GM19240 (cell line): ENCODE data around the gene TEX44.
"Not testable (repeated sequence)": the region's sequence is repeated elsewhere in the genome, so short reads cannot be mapped to it uniquely, and the experiment has no call there.

Experiments used
- DNase-seq: peaks from one replicate; pipeline ENCODE4 v3.0.0; 2011; ENCODE audit warnings: low spot score; ENCODE audit not compliant: insufficient read length

The TEX44 gene

DNA sequence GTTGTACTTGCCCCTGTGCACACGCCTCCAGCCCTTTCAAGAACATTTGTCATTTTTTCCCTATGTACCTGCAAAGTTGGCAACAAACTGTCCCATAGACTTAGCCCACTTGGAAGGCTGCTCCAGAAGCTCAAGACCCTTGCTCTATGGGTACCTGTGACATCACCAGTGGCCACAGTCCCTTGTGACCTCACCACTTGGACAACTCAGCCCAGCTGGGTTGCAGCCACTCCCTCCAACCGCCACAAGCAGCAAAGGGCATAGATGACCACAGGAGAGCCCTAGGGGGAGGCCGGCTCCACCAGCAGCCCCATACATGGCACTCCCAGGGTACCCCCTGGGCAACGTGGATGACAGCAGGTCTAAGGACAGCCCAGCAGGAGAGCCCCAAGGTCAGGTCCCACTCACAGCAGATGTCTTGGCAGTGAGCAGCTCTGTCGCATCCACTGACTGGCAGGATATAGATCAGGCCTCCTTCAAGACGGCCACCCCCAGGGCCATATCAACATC, at the start of gene TEX44:
TSS of gene TEX44 (plus strand) at position 229 of the 510 bp plus-strand sequence. CDS start at position 317, 88 bp downstream.
- no peak for DNase-seq

DNA sequence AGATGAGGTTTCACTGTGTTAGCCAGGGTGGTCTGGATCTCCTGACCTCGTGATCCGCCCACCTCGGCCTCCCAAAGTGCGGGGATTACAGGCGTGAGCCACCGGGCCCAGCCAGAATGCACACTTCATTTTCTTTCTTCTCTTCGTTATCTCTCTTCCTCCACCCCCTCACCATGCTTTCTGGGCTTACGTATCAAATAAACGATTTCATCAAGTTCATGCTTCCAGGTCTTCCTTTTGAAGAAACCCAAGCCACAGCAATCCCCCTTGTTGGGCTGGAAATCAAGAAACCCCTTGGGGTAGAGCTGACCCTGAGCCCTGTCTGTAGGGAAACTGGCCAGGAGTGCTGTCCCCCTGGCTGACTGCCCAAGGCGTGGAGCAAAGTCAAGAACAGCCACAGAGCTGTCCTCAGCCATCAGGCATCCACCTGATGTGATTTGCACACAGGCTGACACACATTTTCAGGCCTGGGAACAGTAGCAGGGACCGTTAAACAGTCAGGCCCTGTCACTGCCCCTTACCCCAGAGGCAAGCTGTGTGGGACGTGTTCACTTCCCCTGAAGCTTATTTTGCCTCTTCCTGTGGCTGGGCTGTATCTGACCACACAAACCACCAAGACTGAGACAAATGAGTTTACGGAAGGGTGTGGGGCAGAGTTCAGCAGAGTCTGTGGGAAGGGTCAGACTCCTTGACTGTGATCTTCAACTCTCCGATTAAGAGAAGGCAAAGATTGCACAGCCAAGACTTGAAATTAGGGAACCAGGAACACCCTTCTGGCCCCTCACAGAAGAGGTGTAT, 47.4 kb upstream of the TEX44 start:
- peak; percentile 81 for DNase-seq

DNA sequence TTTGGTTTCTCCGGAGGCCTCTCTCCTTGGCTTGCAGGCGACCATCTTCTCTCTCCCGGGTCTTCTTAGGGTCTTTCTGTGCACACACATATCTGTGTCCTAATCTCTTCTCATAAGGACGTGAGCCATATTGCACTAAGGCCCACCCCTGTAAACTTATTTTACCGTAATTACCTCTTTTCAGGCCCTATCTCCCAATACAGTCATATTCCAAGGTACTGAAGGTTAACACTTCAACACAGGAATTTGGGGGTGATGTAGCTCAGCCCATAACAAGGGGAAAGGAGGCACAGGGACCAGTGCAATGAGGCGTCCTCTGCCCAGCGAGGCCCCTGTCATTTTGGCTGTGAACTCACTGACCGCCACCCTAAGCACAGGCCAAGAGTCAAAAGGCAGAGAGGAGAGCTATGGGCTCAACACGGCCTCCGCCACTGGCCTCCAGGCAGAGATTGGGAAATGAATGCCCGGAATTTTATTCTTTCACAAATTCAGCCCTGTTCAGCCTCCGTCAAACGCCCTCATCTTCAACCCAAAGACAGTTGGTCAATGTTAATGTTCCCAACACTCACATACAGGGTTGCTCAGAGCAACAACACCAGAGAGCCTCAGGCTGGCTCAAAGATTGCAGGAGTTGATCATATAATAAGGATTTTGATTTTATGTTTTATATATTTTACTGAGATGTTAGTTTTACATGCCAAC, 46.5 kb upstream of the TEX44 start:
- no peak for DNase-seq

DNA sequence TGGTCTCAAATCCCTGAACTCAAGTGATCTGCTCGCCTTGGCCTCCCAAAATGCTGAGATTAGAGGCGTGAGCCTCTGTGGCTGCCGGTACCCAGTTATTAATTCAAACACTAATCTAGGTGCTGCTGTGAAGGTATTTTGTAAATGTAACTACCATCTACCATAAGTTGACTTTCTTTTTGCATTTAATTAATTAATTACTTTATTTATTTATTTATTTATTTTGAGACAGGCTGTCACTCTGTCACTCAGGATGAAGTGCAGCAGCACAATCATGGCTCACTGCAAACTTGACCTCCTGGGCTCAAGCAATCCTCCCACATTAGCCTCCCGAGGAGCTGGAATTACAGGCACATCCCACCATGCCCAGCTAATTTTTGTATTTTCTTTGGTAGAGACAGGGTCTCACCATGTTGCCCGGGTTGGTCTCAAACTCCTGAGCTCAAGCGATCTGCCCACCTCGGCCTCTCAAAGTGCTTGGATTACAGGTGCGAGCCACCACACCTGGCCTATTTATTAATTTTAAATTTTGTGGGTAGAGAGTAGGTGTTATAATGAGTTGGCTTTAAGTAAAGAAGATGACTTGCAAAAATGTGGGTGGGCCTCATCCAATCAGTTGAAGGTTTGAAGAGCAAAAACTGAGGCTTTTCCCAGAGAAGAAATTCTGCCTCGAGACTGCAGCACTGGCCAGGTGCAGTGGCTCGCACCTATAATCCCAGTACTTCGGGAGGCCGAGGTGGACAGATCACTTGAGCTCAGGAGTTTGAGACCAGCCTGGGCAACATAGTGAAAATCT, 45.2 kb upstream of the TEX44 start:
- DNase-seq, result no peak

DNA sequence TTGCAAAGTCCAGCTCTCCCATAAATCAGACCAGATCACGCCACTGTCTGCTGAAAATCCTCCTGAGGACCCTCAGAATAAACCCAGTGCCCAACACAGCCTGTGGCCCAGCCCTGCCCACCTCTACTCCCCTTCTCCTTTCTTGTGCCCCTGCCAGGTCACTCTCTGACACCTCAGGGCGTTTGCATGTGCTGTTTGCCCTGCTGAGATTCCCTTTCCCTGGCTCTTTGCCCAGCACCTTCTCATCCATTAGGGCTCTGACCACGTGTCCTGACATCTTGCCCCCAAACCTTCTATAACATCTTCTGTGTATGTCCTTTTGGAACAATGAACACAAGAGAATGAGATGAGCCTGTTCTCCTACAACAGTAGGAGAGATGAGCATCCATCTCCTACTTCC, 43.9 kb upstream of the TEX44 start:
- no peak for DNase-seq

DNA sequence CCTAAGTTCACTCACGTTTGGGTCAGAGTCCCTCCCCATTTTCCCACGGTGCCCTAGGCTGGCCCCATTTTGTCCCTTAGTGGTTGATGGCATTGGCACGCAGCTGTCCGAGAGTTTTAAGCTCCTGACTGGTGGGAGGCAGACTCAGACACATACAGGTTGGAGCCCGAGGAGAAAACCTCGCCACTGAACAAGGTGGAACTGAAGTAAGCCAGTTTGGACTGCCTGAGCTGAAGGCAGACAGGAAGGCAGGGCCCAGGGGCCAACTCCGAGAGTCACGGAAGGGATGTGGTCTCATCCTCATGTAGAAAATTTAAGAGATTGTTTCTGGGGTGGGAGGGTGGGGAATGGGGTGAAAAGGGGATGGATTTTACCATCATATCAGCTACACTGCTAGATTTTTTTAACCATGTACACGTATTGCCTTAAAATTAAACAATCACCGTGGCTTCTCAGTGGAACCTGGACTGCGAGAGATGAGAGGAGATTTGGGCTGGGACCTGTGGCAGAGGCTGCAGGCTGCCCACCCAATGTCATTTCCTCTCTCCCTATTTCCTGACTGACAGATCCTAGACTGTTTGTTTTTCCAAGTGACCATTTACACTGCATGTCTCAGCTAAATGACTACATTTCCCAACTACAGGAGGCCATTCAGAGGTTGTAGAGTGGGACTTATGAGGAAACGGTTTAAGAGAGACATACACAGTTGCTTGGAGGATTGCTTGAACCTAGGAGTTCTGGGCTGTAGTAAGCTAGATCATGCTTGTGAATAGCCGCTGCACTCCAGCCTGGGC, 43.0 kb upstream of the TEX44 start:
- DNase-seq, result no peak

DNA sequence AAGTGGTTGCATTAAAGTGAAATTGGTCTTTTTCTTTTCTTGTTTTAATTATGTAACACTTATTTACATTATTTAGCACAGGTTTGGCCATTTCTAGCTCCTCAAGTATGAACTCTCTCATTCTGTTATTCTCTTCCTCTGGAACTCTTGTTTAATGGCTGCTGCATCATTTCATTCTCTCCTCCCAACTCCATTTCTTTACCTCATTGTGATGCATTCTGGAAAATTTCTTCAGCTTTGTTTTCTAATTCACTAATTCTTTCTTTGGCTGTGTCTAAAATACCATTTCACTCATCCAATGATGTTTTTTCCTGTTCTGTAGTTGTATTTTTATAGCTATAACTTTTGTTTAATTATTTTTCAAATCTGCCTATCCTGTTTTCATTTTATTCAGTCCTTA, 39.9 kb upstream of the TEX44 start:
- no peak for DNase-seq

DNA sequence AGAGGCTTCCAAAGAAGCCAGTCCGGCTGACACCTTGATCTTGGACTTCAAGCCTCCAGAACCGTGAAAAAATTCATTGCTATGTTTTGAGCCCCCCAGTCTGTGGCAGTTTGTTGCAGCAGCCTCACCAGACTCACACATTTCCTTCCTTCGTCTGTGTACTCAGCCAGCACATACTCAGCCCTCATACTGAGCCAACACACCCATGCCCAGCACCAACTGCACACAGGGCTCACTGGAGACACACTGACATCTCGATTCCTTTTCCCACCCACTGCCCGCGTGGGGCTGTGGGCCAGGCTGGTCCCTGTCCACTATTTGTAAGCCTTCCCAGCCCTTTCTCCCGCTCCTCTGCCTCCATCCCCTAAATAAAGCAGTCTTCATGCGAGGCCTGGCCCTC, 38.3 kb upstream of the TEX44 start:
- DNase-seq, result no peak

DNA sequence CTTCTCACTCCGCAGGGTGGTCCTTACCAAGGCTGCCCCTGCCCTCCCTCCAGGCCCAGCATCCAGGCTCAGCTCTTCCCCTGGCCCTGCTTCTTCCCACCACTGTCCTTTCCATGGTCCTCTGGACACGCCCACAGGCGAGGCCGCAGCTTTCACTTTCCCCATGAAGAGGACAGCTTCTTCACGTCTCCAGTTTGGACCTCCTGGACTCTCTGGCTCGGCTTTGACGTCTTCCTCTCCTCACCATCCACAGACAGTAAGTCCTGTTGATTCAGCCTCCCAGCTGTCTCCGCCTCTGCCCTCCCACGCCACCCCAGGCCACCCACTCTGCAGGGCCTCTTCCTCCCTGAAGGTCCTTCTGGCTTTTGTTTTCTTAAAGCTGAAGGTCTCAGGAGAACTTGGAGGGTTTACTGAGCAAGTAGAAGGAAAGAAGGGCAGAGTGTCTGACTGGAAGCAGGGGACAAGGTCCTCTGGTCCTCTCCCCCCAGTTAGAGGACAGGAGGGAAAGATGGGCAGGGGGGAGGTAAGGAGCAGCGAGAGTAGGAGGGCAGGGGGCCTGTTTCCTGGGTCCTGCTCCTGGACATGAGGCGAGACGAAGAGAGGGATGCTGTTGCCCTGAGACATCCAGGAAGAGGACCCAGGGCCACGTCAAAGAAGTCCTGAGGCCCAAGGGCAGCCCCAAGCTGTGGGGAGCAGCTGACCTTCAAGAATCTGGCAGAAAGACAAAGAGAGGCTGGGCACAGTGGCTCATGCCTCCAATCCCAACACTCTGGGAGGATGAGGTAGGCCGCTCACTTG, 37.7 kb upstream of the TEX44 start:
- no peak for DNase-seq

DNA sequence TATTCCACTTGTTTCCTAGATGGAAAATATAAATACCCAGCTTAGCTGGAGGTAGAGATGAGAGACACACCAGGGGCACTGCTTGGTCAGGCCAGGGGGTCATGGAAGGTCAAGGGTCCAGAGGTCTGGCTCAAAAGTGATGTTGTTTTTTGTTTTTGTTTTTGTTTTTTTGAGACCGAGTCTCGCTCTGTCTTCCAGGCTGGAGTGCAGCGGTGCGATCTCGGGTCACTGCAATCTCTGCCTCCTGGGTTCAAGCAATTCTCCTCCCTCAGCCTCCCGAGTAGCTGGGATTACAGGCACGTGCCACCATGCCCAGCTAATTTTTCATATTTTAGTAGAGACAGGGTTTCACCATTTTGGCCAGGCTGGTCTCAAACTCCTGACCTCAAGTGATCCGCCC, 36.2 kb upstream of the TEX44 start:
- DNase-seq, result not testable (repeated sequence)

DNA sequence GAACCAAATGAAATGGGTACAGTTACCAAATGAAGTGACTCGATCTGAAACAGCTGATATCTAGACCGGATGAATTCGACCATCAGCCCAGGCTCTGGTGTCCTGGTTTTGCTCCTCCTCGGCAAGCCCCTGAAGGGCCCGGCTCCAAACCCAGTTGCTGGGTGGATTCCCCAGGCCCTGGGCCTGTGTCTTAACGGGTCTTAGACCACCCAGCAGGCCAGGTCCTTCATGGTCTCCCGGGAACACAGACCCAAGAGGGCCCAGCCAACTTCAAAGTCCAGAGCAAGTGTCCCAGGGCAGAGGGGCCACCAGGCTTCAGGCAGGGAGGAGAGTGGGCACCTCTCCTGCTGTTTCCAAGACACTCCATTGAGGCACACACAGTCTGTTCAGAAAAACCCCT, 35.7 kb upstream of the TEX44 start:
- DNase-seq, result no peak

DNA sequence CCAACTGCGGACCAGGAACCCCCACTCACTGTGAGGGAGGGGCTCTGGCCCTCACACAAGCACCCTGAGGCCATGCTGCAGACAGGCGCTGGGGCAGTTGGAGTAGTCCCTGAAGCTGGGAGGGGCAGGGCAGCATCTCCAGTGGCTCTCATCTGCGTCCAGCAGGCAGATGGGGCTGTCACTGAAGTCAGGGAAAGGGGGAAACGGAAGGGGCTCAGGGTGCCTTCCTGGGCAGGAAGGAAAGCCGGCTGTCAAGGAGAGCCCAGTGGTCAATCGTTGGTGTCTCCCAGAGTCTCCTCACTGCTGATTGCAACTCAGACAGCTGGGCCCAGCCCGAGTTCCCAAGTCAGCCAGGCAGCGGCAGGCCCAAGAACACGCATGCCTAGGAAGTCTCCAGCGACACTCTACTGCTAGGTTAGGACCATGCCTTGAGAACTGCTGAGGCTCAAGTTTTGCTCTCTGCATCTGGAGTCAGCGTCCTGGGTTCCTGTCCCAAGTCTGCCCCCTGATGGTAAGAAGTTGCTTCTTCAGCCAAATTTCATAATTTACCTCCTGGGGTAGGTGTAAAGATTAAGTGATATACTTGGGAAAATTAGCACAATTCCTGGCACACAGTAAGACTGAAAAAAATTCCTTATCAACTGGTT, 35.0 kb upstream of the TEX44 start:
- peak; percentile 70 for DNase-seq

DNA sequence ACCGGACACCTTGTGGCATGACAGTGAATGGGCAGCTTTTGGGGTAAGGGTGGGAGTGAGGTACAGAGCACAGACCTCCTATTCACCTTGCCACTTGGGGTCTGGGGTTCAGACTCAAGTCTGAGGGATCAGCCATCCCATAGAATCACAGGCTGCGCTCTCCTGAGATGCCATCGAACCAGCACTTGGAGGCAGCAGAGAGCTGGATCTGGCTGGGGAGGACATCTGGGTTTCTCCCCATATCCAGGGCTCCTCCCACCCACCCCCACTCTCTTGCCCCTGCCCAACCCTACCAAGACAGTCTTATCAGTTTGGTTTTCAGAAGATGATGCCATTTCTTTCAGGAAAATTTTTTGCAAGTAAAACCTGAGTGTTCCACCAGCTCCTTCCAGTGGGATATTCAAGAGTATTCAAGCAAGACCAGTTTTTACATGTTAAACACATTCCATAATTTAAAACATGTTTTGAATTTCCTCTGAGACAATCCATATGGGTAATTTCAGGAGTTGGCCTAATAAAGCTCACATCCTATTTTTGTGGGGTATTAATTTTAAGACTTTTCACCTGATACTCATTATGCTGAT, 29.2 kb upstream of the TEX44 start:
- DNase-seq, result peak; percentile 44

DNA sequence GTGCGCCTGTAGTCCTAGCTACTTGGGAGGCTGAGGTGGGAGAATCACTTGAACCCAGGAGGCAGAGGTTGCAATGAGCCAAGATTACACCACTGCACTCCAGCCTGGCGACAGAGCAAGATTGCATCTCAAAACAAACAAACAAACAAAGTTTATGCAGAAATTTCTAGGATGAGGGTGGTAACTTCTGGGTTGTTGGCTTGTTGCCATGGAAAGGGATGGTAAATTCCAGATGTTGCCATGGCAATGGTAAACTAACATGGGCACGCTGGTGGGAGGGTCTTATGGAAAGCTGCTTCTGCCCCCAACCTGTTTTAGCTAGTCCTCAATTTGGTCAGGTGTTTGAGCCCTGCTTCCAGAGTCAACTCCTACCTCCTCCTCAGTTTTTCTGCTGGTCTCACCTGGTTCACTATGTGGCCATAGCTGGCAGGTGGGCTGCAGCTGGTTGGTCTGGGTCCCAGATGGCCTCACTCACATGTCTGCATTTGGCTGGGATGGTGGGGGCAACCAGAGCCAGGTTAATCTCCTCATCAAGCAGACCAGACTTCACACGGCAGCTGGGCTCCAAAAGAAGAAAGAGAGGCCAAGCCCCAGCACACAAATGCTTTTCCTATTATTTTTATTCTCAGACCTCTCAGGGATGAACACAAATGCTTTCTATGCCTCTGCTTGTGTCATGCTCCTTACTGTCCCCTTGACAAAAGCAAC, 26.6 kb upstream of the TEX44 start:
- DNase-seq, result no peak

DNA sequence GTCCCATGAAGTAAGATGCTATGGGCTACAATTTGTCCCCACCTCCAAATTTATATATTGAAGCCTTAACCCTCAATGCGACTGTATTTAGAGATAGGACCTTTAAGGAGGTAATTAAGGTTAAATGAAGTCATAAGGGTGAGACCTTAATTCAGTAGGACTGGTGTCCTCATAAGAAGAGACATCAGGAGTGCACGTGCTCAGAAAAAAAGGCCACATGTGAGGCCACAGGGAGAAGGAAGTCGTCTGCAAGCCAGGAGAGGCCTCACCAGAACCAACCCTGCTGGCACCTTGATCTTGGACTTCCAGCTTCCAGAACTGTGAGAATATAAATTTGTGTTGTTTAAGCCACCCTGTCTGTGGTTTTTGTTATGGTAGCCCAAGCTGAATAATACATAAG, 25.5 kb upstream of the TEX44 start:
- DNase-seq, result no peak

DNA sequence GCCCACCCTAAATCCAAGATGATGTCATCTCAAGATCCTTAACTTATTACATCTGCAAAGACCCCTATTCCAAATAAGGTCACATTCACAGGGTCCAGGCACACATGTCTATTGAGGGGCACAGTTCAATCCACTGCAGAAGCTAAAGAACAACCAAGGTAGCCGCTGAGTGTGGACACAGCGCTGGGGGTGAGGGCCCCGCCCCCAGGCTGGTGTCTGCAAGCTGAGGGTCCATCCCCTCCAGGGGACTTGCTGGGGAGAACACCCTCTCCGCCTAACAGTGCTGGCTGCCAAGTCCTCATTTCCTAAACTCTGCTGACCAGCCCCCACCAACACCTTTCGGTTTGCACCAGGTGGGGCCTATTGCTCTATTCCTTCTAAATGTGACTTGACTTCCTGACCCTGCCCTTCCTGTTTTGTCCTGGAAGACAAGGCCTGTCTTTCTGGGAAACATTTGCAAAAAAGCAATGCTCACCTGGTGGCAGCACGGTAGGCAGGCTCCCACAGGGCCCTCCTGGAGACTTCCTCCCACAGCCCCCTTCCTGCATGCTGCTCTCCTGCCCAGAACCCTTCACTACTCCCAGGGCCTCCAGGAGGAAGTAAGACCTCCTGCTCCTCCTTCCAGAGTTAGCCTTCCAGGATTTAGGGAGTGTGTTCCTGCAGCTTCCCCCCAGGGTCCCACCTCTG, 24.4 kb upstream of the TEX44 start:
- DNase-seq, result no peak

DNA sequence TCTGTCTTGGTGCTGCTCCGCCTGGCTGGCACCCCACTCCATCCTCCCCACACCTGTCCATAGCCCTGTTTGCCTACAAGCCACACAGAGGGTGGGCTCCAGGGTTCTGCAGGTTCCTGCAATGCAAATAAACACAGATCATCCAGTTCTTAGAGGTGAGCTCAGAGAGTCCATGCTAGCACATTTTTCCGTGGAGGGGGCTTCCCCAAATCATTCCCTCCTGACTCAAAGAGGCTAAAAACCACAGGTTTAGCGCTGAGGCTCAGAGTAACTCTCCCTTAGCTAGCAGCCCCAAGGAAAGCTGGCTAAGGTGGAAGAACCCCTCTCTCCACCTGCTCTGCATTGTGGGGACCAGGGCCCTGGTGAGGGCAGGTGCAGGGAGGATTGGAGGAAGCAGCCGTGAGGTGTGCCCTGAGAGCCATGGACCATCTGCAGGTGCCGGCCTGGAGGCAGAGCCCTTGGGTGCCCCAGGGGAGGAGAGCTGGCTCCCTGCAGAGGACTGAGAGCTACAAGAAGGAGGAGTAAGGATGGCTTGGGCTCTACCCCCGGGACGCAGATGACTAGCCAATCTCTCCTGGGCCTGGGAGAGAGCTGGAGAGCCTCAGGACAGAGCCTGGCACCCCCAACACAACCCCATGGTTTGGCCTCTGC, 23.8 kb upstream of the TEX44 start:
- no peak for DNase-seq

DNA sequence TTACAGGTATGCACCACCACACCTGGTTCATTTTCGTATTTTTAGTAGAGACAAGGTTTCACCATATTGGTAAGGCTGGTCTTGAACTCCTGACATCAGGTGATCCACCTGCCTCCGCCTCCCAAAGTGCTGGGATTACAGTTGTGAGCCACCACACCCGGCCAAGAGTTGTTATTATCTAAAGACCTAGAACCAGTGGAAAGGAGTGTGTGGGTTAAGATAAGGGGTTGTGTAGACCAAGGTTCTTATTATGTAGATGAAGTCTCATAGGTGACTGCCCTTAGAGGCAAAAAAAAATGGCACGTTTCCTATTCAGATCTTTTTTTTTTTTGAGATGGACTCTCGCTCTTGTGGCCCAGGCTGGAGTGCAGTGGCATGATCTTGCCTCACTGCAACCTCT, 21.7 kb upstream of the TEX44 start:
- not testable (repeated sequence) for DNase-seq
